GM18870 (cell line): ENCODE measurements around the gene SETD6.
"Not testable (repeated sequence)": the region's sequence is repeated elsewhere in the genome, so short reads cannot be mapped to it uniquely, and the experiment has no call there.

Experiments used
- ATAC-seq: cut with Tn5 transposase; IDR thresholded peaks from one replicate; pipeline ENCODE4 v1.9.1; 2021; ENCODE audit warnings: moderate library complexity; ENCODE audit not compliant: unreplicated experiment

SETD6 gene

DNA sequence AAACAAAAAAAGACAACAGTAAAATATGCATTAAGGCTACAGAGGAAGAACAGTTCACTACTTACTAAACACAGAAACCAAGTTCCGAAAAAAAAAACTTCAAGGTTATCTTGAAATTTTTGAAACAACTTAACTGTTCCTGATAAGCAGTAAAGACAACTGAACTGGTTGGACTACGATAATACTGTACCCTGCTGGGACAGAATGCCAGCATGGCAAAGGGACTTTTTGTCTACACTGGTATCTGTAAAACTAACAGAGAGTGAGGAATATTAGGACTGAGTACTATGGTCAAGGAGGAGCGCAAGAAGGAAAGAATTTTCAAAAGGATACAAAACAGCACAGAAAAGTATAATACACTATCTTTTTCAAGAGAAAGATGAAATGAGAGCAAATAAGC is 19.8 kb downstream of the SETD6 start:
- ATAC-seq: no peak

DNA sequence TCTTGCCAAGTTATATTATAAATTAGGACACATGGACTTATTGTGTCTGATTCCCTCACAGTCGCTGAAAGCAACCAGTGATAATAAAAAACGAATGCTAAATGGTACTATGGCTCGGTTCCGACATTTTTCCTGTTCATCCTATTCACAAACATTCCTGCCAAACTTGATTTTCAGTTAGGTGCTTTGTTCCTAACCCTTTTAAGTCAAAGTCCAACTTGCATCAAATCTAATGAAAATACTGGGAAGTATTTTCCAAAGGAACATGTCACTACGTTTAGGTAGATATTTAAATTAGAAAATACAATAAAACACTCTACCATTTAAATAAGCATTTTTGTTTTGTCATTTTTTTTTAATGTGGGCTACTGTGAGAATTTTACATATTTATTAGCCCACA is 21.0 kb downstream of the SETD6 start:
- ATAC-seq: no peak

GRCh38 chr16:58537124-58537906 is 22.0 kb downstream of the SETD6 start:
- no peak for ATAC-seq

- ATAC-seq: no peak
Observed at GRCh38 chr16:58541711-58542110, 26.4 kb downstream of the SETD6 start.

DNA sequence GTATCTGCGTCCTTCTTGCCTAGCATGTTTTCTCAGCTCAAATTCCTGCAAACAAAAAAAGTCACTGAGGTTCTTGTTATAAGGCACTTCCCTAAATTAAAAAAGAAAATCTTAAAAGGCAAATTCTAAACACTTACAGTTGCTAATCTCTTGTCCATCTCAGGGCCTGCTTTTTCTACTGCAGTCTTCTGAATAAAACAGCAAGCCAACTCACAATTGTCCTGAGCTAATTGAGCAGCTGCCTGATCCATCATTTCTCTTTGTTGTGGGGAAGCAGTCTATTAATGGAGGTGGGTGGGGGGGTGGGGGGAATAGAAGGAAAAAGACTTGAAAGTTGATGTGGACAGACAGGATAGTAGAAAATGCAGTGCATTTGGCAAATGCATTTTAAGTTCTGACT is 27.0 kb downstream of the SETD6 start:
- no peak for ATAC-seq

DNA sequence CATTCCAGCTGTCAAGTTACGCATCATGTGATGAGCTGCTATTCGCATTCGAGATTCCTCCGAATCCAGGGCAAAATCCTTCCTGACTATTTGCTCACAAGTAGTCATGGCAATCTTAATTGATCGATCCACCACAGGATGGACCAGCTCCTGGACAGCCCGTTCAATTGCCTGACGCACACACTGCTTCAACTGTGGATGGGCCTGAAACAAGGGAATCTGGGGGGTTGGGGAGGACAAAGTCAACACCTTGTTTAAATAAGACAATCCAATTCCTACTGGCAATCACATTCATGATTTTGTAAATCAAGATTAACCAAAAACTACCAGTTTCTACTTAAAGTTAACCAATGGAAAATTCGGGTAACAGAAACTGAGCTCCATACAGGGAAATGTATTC is 28.4 kb downstream of the SETD6 start:
- no peak for ATAC-seq

DNA sequence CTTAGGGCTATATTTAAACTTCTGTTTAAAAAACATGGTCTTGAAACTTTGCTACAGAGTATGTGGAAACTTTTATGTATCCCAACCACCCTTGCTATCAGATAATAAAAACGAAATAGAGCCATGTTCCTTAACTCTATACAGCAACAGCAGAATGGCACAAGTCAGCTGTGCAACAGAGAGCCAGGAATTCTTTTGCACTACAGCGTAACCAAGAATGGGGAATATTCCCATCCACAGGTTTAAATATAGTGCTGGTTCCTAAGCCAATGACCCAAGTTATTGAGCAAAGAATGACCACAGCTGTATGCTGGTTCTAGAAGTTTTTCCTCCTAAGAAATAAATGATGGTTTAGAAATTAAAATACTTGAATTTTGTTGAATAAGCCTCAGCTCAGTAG is 33.1 kb downstream of the SETD6 start:
- no peak for ATAC-seq

- ATAC-seq: no peak
Observed at GRCh38 chr16:58551496-58551895, 36.2 kb downstream of the SETD6 start.

DNA sequence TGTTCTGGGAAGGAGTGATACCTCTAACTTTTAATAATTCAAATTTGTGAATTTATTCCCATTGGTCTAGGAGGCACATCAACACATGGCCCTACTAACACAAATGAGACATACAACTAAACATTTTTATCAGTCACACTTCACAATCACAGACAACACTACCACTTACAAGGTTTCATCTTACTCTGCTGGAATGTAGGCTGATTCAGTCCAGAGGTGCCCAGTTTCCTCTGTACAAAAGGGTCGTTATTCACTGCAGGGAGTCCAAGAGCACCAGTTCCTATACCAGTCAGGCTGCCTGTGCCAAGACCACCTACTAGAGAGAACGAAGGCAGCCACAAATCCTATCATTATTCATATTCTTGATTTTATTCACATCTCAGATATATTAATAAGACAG is 41.4 kb downstream of the SETD6 start:
- ATAC-seq: no peak

DNA sequence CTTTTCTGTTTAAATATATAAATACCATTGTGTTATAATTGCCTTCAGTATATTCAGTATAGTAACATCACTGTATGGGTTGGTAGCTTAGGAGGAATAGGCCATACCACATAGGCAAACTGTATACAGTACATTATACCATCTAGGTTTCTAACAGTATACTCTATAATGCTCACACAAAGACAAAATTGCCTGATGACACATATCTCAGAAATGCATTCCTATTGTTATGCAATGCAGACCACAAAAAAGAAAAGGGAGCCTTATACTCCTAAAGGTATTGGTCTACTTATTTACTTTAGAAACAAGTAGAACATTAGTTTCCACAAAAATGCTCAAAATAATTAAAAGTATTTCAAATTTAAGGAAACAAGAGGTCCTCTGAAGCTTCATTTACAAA is 47.9 kb downstream of the SETD6 start:
- no peak for ATAC-seq

DNA sequence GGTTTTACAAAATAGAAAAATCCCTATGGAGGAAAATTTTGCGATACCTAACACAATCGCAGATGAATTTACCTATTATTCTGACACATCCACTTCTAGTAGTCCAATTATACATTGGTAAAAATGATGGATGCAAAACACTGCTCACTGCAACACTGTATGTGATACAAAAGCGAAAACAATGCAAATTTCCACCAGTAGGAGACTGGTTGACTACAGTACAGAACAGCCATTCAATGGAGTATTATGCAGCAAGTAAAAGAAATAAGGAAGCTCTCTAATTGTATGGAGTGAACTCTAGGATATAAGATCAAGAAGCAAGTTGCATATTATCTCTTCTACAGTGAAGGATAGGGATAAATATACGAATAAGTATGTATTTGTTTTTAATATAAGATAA is 48.5 kb downstream of the SETD6 start:
- ATAC-seq: no peak

GRCh38 chr16:58565697-58566096 is 50.4 kb downstream of the SETD6 start:
- ATAC-seq: not testable (repeated sequence)
